ENCODE measurements around the gene ATAT1.
A peak's percentile ranks its signal among the peaks of the same experiment; 100 is the strongest.
"Not testable (repeated sequence)": the region's sequence is repeated elsewhere in the genome, so short reads cannot be mapped to it uniquely, and the experiment has no call there.

ATAT1 gene

GRCh38 chr6:30651143-30651542 lies 24.5 kb downstream of the ATAT1 start:
- no peak for DNase-seq (ENCODE audit: low read depth)

- DNase-seq (ENCODE audit: low read depth) = no peak
Measured at GRCh38 chr6:30654798-30655742, 28.4 kb downstream of the ATAT1 start.

GRCh38 chr6:30655743-30656094 lies 29.0 kb downstream of the ATAT1 start:
- no peak for DNase-seq (ENCODE audit: low read depth)

- DNase-seq (ENCODE audit: low read depth) = no peak
Measured at GRCh38 chr6:30656513-30656912, 29.8 kb downstream of the ATAT1 start.

GRCh38 chr6:30657454-30657853 lies 30.8 kb downstream of the ATAT1 start:
- DNase-seq (ENCODE audit: low read depth) = no peak

- DNase-seq (ENCODE audit: low read depth) = not testable (repeated sequence)
Measured at GRCh38 chr6:30657922-30658321, 31.2 kb downstream of the ATAT1 start.

GRCh38 chr6:30664994-30665767 lies 38.5 kb downstream of the ATAT1 start:
- no peak for DNase-seq (ENCODE audit: low read depth)

GRCh38 chr6:30666300-30666699 lies 39.6 kb downstream of the ATAT1 start:
- not testable (repeated sequence) for DNase-seq (ENCODE audit: low read depth)

GRCh38 chr6:30670760-30671527 lies 44.3 kb downstream of the ATAT1 start:
- DNase-seq (ENCODE audit: low read depth) = no peak

- DNase-seq (ENCODE audit: low read depth) = peak; percentile 95
Measured at GRCh38 chr6:30672445-30673253, 46.0 kb downstream of the ATAT1 start, which contains the start of gene DHX16. DHX16 (minus strand) TSS chr6:30673006; CDS start chr6:30672841, 165 bp downstream.

GRCh38 chr6:30676660-30677285 lies 50.1 kb downstream of the ATAT1 start:
- no peak for DNase-seq (ENCODE audit: low read depth)

GRCh38 chr6:30678964-30679726 lies 52.5 kb downstream of the ATAT1 start:
- DNase-seq (ENCODE audit: low read depth) = no peak

- no peak for DNase-seq (ENCODE audit: low read depth)
Measured at GRCh38 chr6:30679765-30680535, 53.3 kb downstream of the ATAT1 start.

GRCh38 chr6:30681766-30682142 lies 55.1 kb downstream of the ATAT1 start:
- no peak for DNase-seq (ENCODE audit: low read depth)

GRCh38 chr6:30682143-30683117 lies 55.8 kb downstream of the ATAT1 start:
- DNase-seq (ENCODE audit: low read depth) = peak; percentile 96

GRCh38 chr6:30683183-30683979 lies 56.7 kb downstream of the ATAT1 start:
- DNase-seq (ENCODE audit: low read depth) = no peak

GRCh38 chr6:30683980-30684338 lies 57.3 kb downstream of the ATAT1 start:
- no peak for DNase-seq (ENCODE audit: low read depth)

Data from CMK (cell line).